Erythroblast (primary cell): ENCODE results near the gene WDFY2.

Experiments
- GATA1 ChIP-seq: IDR thresholded peaks from 2 replicates; pipeline ENCODE4 v1.6.1; 2011; ENCODE audit warnings: low read depth, mild to moderate bottlenecking, control low read depth, low read length, moderate library complexity
- POLR2A ChIP-seq: IDR thresholded peaks from 2 replicates; pipeline ENCODE4 v1.6.1; 2011; ENCODE audit warnings: mild to moderate bottlenecking, low read length

DNA sequence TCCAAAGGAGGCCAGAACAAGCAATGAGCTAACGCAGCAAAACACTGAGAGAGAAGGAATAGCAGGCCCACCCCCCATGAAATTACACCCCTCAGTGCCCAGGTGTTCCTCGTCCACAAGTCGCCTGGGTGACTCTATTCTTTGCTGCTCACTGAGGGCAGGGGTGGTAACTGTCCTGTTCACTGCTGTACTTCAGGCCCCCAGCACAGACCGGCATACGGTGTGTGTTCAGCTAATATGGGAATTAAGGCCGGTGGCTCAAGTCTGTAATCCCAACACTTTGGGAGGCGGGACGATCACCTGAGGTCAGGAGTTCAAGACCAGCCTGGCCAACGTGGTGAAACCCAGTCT lies 187.8 kb downstream of the WDFY2 start:
- TF ChIP-seq POLR2A (no peak), GATA1 (no peak)
